NCI-H460 (cell line): ENCODE measurements around the gene ST3GAL4. TPM values are rescaled to one million over a fixed set of nuclear protein-coding genes. Genes with fewer than 3 reads are reported as not detected.
"Not testable (repeated sequence)": the region's sequence is repeated elsewhere in the genome, so short reads cannot be mapped to it uniquely, and the experiment has no call there.

Experiments used
- DNase-seq: peaks from one replicate; pipeline ENCODE4 v3.0.0-alpha.2; 2016; ENCODE audit warnings: low read depth; ENCODE audit errors: extremely low read depth
- total RNA-seq: library from RNA; depleted of rRNA; stranded (reverse); fragments of >200 nt; shearing (Covaris generic); gene quantifications from 2 replicates; pipeline ENCODE4 v1.2.3, GENCODE V29; 2014

ST3GAL4 gene
- total RNA-seq, 1 experiment from 2014 or later, result 31.3 TPM

GRCh38 chr11:126383339-126384335, 28.2 kb downstream of the ST3GAL4 start:
- no peak for DNase-seq

DNA sequence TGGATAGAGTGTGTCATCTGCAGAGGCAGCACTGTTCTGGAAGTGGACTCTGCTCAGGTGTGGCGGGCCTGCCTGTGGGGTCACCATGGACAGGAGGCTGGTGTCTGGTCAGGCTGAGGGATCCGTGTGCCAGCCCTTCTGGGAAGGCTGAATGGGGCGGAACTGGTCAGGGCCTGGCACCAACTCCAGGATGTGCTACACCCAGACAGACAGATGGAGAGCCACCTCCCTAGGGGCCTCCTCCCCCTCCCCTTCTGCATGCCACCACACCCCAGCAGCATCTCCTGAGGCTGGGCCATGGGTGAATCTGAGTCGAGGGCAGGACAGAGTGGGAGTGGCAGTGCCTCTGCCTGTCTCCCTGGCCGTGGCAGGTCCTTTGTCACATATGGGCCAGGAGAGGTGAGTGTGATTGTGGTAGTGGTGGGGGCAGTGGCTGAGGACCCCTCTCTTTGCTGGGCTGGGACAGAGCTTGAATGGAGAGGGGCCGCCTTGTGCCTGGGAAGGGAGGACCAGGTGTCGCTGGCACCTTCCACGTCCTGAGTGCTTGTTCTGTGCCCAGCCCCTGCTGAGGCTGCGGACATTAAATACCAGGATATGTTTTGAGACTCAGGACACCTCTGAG, 29.1 kb downstream of the ST3GAL4 start:
- no peak for DNase-seq

- no peak for DNase-seq
Observed at GRCh38 chr11:126385991-126386728, 30.7 kb downstream of the ST3GAL4 start.

- DNase-seq, result not testable (repeated sequence)
Observed at GRCh38 chr11:126386729-126387071, 31.2 kb downstream of the ST3GAL4 start.

DNA sequence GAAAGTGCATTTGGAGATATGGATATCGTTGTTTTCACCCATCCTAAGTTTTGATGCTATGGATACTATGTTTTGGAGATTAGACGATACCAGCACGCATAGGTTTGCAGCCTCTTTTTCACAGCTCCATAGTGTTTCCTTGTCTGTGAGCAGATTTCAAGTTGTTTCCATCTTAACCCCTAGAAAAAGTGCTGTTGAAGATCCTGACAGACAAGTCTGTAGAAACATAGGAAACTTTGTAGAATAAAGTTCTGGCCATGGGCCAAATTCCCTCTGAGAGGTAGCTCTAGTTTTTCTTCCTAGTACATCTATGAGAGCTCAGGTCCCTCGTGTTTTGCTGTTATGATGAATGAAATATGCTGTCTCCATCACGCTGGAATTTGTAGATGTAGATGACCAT, 32.4 kb downstream of the ST3GAL4 start:
- DNase-seq, result no peak

DNA sequence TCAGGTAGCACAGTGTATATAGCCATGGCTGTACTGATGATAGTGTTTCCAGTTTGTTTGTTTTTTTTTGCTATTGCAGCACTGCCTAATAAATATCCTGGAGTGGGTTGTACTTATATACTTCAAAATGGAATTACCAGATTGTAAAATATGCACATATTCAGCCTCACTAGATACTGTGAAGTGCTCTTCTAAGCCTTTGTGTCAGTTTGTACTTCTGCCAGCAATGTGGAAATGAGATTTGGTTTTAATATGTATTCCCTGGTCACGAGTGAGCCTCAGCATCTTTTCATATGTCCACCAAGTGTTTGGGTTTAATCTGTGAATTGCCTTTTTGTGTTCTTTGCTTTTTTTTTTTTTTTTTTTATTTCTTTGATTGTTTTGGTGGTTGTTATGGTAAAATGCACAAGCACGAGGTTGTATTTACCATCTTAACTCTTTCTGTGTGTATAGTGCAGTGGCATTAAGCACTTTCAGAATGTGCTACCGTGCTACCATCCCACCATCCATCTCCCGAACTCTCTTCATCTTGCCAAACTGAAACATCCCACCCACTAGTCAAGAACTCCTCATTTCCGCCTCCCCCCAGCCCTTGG, 34.9 kb downstream of the ST3GAL4 start:
- DNase-seq, result no peak

DNA sequence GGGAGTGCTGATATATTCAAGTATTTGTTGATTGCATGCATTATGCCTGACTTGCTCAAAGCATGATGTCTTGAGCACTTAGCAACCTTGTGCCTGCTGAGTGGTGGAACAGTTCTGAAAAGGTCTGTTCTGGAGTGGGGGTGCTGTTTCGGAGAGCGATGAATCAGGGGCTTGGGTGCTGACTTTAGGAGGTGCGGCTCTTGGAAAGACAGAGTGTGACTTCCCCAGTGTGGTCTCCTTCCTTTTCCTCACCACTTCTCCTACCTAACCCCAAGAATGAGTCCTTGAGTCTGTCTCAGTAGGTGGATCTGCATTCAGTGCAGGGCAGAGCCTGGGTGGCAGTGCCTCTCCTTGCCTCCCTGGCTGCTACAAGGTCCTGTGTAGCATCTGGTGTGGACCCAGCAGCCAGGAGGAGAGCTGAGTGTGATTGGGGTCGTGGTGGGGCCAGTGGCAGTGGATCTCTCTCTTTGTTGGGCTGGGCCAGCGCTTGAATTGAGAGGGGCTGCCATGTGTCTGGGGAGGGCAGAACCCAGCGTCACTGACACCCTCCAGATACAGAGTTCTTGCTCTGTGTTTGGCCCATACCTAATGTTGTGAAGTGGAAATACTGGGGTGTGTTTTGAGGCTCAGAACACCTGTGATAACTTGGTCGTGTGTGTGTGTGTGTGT, 35.9 kb downstream of the ST3GAL4 start:
- DNase-seq, result no peak

- no peak for DNase-seq
Observed at GRCh38 chr11:126391970-126392632, 36.6 kb downstream of the ST3GAL4 start.

DNA sequence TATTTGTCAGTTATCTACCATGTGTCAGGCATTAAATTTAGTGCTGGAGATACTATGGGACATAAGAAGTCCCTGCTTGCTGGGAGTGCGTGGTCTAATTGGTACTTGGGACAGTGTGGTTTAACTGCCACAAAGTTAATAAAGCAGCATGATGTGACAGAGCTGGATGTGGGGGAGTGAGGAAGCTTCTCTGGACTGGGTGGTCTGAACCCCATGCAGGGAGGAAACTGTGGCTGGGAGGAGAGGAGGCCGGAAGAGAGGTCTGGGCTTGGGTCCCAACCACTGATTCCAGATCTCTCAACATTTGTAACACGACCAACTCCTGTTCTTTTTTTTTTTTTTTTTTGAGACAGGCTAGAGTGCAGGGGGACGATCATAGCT, 37.1 kb downstream of the ST3GAL4 start:
- no peak for DNase-seq

GRCh38 chr11:126393143-126393542, 37.7 kb downstream of the ST3GAL4 start:
- no peak for DNase-seq

DNA sequence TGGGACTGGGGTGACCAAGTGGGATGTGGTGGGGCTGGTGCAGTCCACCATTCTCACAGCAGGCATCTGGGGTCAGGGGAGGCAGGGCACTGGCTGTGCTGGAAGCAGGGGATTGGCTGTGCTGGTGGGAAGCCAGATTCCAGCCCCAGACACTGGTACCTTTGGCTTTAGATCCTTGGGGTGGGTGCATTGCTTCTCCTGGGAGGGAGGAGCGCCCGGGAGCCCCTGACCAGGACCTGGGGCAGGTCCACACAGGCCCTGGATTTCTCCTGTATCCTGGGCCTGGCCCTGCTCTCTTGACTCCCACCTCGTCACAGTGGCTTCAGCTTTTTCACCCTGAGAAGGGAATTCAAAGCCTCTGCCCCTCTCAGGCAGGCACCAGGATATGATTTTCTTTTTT, 38.5 kb downstream of the ST3GAL4 start:
- DNase-seq, result no peak

GRCh38 chr11:126394634-126395072, 39.2 kb downstream of the ST3GAL4 start:
- not testable (repeated sequence) for DNase-seq

GRCh38 chr11:126395784-126396183, 40.3 kb downstream of the ST3GAL4 start:
- not testable (repeated sequence) for DNase-seq

DNA sequence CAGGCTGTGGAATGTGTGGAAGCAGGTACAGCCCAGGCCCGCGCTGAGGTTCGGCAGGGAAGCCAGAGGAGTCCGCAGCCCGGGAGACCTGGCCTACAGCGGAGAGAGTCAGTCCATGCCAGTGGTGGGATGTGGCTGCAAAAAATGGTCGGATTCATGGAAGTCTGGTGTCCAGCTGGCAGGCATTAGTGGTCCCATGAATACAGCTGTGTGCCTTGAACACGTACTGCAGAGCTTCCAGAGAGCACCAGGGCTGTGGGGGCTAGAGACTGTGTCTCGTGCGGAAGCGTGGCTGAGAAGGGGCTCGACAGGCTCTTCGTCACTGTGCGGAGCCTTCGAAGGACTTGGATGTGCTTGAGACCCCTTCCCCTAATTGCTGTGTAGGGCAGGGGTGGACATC, 40.8 kb downstream of the ST3GAL4 start:
- DNase-seq, result not testable (repeated sequence)

GRCh38 chr11:126396965-126397364, 41.5 kb downstream of the ST3GAL4 start:
- DNase-seq, result no peak

GRCh38 chr11:126398296-126398695, 42.8 kb downstream of the ST3GAL4 start:
- no peak for DNase-seq

GRCh38 chr11:126398721-126399120, 43.2 kb downstream of the ST3GAL4 start:
- DNase-seq, result no peak

DNA sequence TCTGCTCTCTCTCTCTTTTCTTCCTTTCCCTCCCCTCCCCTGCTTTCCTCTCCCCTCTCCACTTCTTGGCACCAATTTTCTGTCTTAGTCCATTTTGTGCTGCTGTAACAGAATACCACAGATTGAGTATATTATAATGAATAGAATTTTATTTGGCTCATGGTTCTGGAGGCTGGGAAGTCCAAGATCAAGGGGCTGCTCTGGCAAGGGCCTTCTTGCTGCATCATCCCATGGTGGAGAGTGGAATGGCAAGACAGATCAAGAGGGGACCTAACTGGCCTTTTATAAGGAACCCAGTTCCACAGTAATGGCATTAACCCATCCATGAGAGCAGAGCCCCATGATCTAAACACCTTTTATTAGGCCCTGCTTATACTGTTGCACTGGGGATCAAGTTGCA, 44.5 kb downstream of the ST3GAL4 start:
- DNase-seq, result no peak

GRCh38 chr11:126400479-126400878, 45.0 kb downstream of the ST3GAL4 start:
- no peak for DNase-seq
